Measurements from ENCODE around the gene MRM2. TPM values are rescaled to one million over a fixed set of nuclear protein-coding genes. Genes with fewer than 3 reads are reported as not detected.

The MRM2 gene
- total RNA-seq, 1 experiment from 2014 or later, result 35.5 TPM

DNA sequence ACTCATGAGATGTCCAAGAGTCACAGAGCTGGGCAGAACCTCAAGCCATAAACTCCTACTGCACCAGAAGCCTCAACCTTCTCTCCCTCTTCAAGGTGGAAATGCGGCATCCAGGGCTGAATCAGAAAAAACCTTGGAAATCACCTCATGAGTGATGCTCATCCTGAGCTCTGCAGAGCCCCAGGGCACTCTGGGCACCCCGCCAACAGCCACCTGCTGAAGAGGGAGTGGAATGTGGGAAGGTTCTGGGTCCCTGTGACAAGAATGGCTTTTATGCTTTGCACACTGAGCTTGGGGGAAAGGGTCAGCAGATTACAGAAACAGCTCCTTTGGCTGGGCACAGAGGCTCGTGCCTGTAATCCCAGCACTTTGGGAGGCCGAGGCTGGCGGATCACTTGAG lies 18.8 kb upstream of the MRM2 start:
- Histone ChIP-seq H2AFZ (ENCODE audit: low read length) (no peak overlapping the region), H3K4me3 (ENCODE audit: low read length) (no peak overlapping the region), H3K79me2 (ENCODE audit: low read length) (no peaks in the 10 kb centered on the region), H3K36me3 (ENCODE audit: insufficient read depth, low read length) (no peaks in the 10 kb centered on the region), H3K9me3 (ENCODE audit: low read length) (no peaks in the 10 kb centered on the region), H3K4me2 (ENCODE audit: low read depth, low read length, poor library complexity, severe bottlenecking) (no peak overlapping the region), H3K27ac (ENCODE audit: low read length) (no peak overlapping the region), H3K4me1 (ENCODE audit: low read length) (no peaks in the 10 kb centered on the region; the same call in 1 of the 2 replicates), H3K9ac (ENCODE audit: low read length) (no peak overlapping the region), H3K9me2 (replicated peaks; ENCODE audit: insufficient read depth, low read length) (no peaks in the 10 kb centered on the region), H4K20me1 (ENCODE audit: insufficient read depth, low read depth, low read length) (no peaks in the 10 kb centered on the region), H3K27me3 (ENCODE audit: low read length) (no peaks in the 10 kb centered on the region)
- no peak for DNase-seq

DNA sequence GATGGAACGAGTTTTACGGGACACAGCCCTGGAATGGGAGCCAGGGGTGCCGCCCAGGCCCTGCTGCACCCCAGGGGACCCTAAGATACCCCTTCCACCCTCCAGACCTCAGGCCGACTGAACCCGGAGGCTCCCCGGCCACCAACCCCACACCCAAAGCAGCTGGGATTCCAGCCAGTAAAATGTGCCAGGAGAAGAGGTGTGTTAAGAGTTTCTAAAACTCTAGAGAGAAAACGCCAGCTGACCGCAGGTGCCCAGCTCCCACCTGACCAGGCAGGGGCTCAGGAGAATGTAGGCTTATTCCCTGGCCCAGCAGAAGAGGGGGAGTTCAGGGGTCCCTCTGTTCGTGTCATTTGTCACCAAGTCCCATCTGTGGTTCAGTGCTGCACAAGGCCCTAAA lies 17.5 kb upstream of the MRM2 start:
- H2AFZ ChIP-seq (ENCODE audit: low read length), result no peak overlapping the region
- H3K9ac ChIP-seq (ENCODE audit: low read length), result no peak overlapping the region
- H4K20me1 ChIP-seq (ENCODE audit: insufficient read depth, low read depth, low read length), result no peaks in the 10 kb centered on the region
- no peaks in the 10 kb centered on the region for H3K27me3 ChIP-seq (ENCODE audit: low read length)
- no peaks in the 10 kb centered on the region; the same call in 1 of the 2 replicates for H3K4me1 ChIP-seq (ENCODE audit: low read length)
- H3K79me2 ChIP-seq (ENCODE audit: low read length), result no peaks in the 10 kb centered on the region
- H3K9me3 ChIP-seq (ENCODE audit: low read length), result no peaks in the 10 kb centered on the region
- H3K4me3 ChIP-seq (ENCODE audit: low read length), result no peak overlapping the region
- no peaks in the 10 kb centered on the region for H3K9me2 ChIP-seq (replicated peaks; ENCODE audit: insufficient read depth, low read length)
- no peak overlapping the region for H3K4me2 ChIP-seq (ENCODE audit: low read depth, low read length, poor library complexity, severe bottlenecking)
- no peaks in the 10 kb centered on the region for H3K36me3 ChIP-seq (ENCODE audit: insufficient read depth, low read length)
- no peak overlapping the region for H3K27ac ChIP-seq (ENCODE audit: low read length)
- DNase-seq, result no peak

GRCh38 chr7:2258661-2259365 lies 16.8 kb upstream of the MRM2 start:
- no peak for DNase-seq
- Histone ChIP-seq H3K27ac (ENCODE audit: low read length) (no peak overlapping the region), H4K20me1 (ENCODE audit: insufficient read depth, low read depth, low read length) (no peaks in the 10 kb centered on the region), H3K79me2 (ENCODE audit: low read length) (no peaks in the 10 kb centered on the region), H3K4me1 (ENCODE audit: low read length) (no peaks in the 10 kb centered on the region; the same call in 1 of the 2 replicates), H3K4me2 (ENCODE audit: low read depth, low read length, poor library complexity, severe bottlenecking) (no peak overlapping the region), H3K9me2 (replicated peaks; ENCODE audit: insufficient read depth, low read length) (no peaks in the 10 kb centered on the region), H2AFZ (ENCODE audit: low read length) (no peak overlapping the region), H3K9ac (ENCODE audit: low read length) (no peak overlapping the region), H3K36me3 (ENCODE audit: insufficient read depth, low read length) (no peaks in the 10 kb centered on the region), H3K27me3 (ENCODE audit: low read length) (no peaks in the 10 kb centered on the region), H3K4me3 (ENCODE audit: low read length) (no peak overlapping the region), H3K9me3 (ENCODE audit: low read length) (no peaks in the 10 kb centered on the region)

DNA sequence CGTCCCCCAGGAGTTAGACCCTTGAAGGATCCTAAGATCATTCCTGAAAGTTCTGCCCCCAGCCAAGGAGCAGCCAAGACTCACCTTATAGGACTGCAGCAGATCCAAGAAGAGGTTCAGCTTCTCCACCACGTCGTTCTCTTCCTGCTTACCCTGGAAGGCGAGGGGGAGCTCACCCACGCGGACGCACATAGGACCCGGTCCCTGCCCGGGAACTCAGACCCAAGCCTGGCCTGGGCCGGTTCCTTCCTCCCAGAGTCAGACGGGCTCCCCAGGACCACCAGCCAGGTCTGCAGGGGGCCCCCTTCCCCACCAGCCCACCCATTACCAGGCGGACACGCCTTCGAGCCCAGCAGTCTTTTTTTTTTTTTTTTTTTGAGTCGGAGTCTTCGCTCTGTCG lies 15.6 kb upstream of the MRM2 start:
- no peak overlapping the region for H3K9ac ChIP-seq (ENCODE audit: low read length)
- no peak overlapping the region for H3K27ac ChIP-seq (ENCODE audit: low read length)
- H3K4me2 ChIP-seq (ENCODE audit: low read depth, low read length, poor library complexity, severe bottlenecking), result no peak overlapping the region
- no peaks in the 10 kb centered on the region; the same call in 1 of the 2 replicates for H3K4me1 ChIP-seq (ENCODE audit: low read length)
- no peaks in the 10 kb centered on the region for H3K9me2 ChIP-seq (replicated peaks; ENCODE audit: insufficient read depth, low read length)
- no peaks in the 10 kb centered on the region for H3K79me2 ChIP-seq (ENCODE audit: low read length)
- H3K27me3 ChIP-seq (ENCODE audit: low read length), result no peaks in the 10 kb centered on the region
- H4K20me1 ChIP-seq (ENCODE audit: insufficient read depth, low read depth, low read length), result no peaks in the 10 kb centered on the region
- no peak overlapping the region for H3K4me3 ChIP-seq (ENCODE audit: low read length)
- no peak overlapping the region for H2AFZ ChIP-seq (ENCODE audit: low read length)
- DNase-seq, result no peak
- no peaks in the 10 kb centered on the region for H3K9me3 ChIP-seq (ENCODE audit: low read length)
- H3K36me3 ChIP-seq (ENCODE audit: insufficient read depth, low read length), result no peaks in the 10 kb centered on the region

DNA sequence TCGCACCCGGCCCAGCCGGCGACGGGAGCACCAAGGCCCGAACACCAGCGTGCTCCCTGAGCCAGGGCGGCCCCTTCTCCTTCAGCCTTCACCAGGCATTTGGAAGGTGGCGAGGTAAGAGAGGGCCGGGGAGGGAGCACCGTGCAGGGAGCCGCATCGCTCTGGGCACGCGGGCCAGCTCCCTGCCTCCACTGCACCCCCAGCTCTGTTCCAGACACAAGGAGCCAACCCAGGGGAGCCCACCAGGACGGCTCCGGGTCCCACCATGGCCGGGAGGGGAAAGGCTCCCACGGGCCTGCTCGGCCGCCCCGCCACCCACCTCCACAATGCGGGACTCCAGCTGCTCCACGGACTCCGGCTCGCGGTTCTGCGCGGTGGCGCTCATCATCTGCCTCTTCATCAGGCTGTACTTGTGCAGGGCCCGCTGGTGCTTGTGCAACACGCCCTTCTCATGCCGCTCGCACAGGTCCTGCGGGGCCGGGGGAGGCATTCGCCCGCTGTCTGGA lies 15.1 kb upstream of the MRM2 start:
- no peak overlapping the region for H3K4me3 ChIP-seq (ENCODE audit: low read length)
- no peaks in the 10 kb centered on the region for H3K79me2 ChIP-seq (ENCODE audit: low read length)
- no peak overlapping the region for H2AFZ ChIP-seq (ENCODE audit: low read length)
- H3K4me1 ChIP-seq (ENCODE audit: low read length), result no peaks in the 10 kb centered on the region; the same call in 1 of the 2 replicates
- no peaks in the 10 kb centered on the region for H4K20me1 ChIP-seq (ENCODE audit: insufficient read depth, low read depth, low read length)
- H3K27me3 ChIP-seq (ENCODE audit: low read length), result no peaks in the 10 kb centered on the region
- no peak for DNase-seq
- H3K27ac ChIP-seq (ENCODE audit: low read length), result no peak overlapping the region
- H3K9me3 ChIP-seq (ENCODE audit: low read length), result no peaks in the 10 kb centered on the region
- no peaks in the 10 kb centered on the region for H3K36me3 ChIP-seq (ENCODE audit: insufficient read depth, low read length)
- H3K4me2 ChIP-seq (ENCODE audit: low read depth, low read length, poor library complexity, severe bottlenecking), result no peak overlapping the region
- H3K9ac ChIP-seq (ENCODE audit: low read length), result no peak overlapping the region
- no peaks in the 10 kb centered on the region for H3K9me2 ChIP-seq (replicated peaks; ENCODE audit: insufficient read depth, low read length)

GRCh38 chr7:2256306-2257045 lies 14.5 kb upstream of the MRM2 start:
- Histone ChIP-seq H3K27ac (ENCODE audit: low read length) (no peak overlapping the region), H3K27me3 (ENCODE audit: low read length) (no peaks in the 10 kb centered on the region), H3K4me1 (ENCODE audit: low read length) (no peaks in the 10 kb centered on the region; the same call in 1 of the 2 replicates), H3K9ac (ENCODE audit: low read length) (no peak overlapping the region), H3K4me3 (ENCODE audit: low read length) (no peak overlapping the region), H3K9me3 (ENCODE audit: low read length) (no peaks in the 10 kb centered on the region), H3K36me3 (ENCODE audit: insufficient read depth, low read length) (no peaks in the 10 kb centered on the region), H3K79me2 (ENCODE audit: low read length) (no peaks in the 10 kb centered on the region), H3K9me2 (replicated peaks; ENCODE audit: insufficient read depth, low read length) (no peaks in the 10 kb centered on the region), H2AFZ (ENCODE audit: low read length) (no peak overlapping the region), H4K20me1 (ENCODE audit: insufficient read depth, low read depth, low read length) (no peaks in the 10 kb centered on the region), H3K4me2 (ENCODE audit: low read depth, low read length, poor library complexity, severe bottlenecking) (no peak overlapping the region)
- DNase-seq, result no peak

- H3K4me2 ChIP-seq (ENCODE audit: low read depth, low read length, poor library complexity, severe bottlenecking), result no peak overlapping the region
- H3K4me1 ChIP-seq (ENCODE audit: low read length), result no peaks in the 10 kb centered on the region
- H3K27me3 ChIP-seq (ENCODE audit: low read length), result no peaks in the 10 kb centered on the region
- no peaks in the 10 kb centered on the region for H3K79me2 ChIP-seq (ENCODE audit: low read length)
- no peaks in the 10 kb centered on the region for H4K20me1 ChIP-seq (ENCODE audit: insufficient read depth, low read depth, low read length)
- H3K27ac ChIP-seq (ENCODE audit: low read length), result no peak overlapping the region
- no peaks in the 10 kb centered on the region for H3K9me3 ChIP-seq (ENCODE audit: low read length)
- H2AFZ ChIP-seq (ENCODE audit: low read length), result no peak overlapping the region
- no peak for DNase-seq
- no peak overlapping the region for H3K4me3 ChIP-seq (ENCODE audit: low read length)
- no peak overlapping the region for H3K9ac ChIP-seq (ENCODE audit: low read length)
- H3K9me2 ChIP-seq (replicated peaks; ENCODE audit: insufficient read depth, low read length), result no peaks in the 10 kb centered on the region
- H3K36me3 ChIP-seq (ENCODE audit: insufficient read depth, low read length), result no peaks in the 10 kb centered on the region
Measured at GRCh38 chr7:2255145-2256139, 13.4 kb upstream of the MRM2 start.

Data from Karpas-422 (cell line).